Stimulated activated CD4-positive, alpha-beta T cell treated with anti-CD3 and anti-CD28 coated beads, Interleukin-15, amount 100 ng/mL, for 48 hours (primary cell): ENCODE data around the gene DNAJB2.
"Not testable (repeated sequence)": the region's sequence is repeated elsewhere in the genome, so short reads cannot be mapped to it uniquely, and the experiment has no call there.

Experiments
- DNase-seq, 2 donors: peaks; one replicate each; pipeline ENCODE4 v3.0.0-alpha.2; 2020; ENCODE audit warnings: low read depth in 2 of 2

DNAJB2 gene

GRCh38 chr2:219285373-219285735 lies 6.2 kb downstream of the DNAJB2 start:
- no peak for DNase-seq

GRCh38 chr2:219285894-219286425 lies 6.8 kb downstream of the DNAJB2 start:
- DNase-seq = no peak

- no peak for DNase-seq
These were observed 7.4 kb downstream of the DNAJB2 start for GRCh38 chr2:219286436-219287115.

GRCh38 chr2:219287116-219287440 lies 7.9 kb downstream of the DNAJB2 start:
- DNase-seq = not testable (repeated sequence)

- no peak for DNase-seq
These were observed 8.6 kb downstream of the DNAJB2 start for GRCh38 chr2:219287580-219288265.

GRCh38 chr2:219289195-219289536 lies 10.0 kb downstream of the DNAJB2 start:
- DNase-seq = no peak

- no peak for DNase-seq
These were observed 10.6 kb downstream of the DNAJB2 start for GRCh38 chr2:219289537-219290361.

- no peak for DNase-seq
These were observed 11.4 kb downstream of the DNAJB2 start for GRCh38 chr2:219290381-219291171.

- no peak for DNase-seq
These were observed 12.2 kb downstream of the DNAJB2 start for GRCh38 chr2:219291394-219291793.

GRCh38 chr2:219291910-219292490 lies 12.8 kb downstream of the DNAJB2 start:
- DNase-seq = no peak

- DNase-seq = no peak
These were observed 13.4 kb downstream of the DNAJB2 start for GRCh38 chr2:219292616-219293015.

GRCh38 chr2:219293736-219294231 lies 14.6 kb downstream of the DNAJB2 start:
- no peak for DNase-seq

- peak; percentile 79 to 85 for DNase-seq
These were observed 15.5 kb downstream of the DNAJB2 start for GRCh38 chr2:219294356-219295351.

GRCh38 chr2:219296142-219296541 lies 17.0 kb downstream of the DNAJB2 start:
- DNase-seq = no peak

GRCh38 chr2:219296631-219297391 lies 17.6 kb downstream of the DNAJB2 start:
- no peak for DNase-seq

GRCh38 chr2:219297766-219298456 lies 18.7 kb downstream of the DNAJB2 start:
- no peak for DNase-seq

- peak; percentile 76 to 89 for DNase-seq
These were observed 19.7 kb downstream of the DNAJB2 start for GRCh38 chr2:219298759-219299371.

GRCh38 chr2:219299372-219299760 lies 20.2 kb downstream of the DNAJB2 start:
- no peak for DNase-seq
